Chondrocyte (in vitro differentiated cells): Measurements from ENCODE around the gene HS6ST3. TPM values are rescaled to one million over a fixed set of nuclear protein-coding genes. Genes with fewer than 3 reads are reported as not detected.

Source experiments
- DNase-seq: peaks from one replicate; pipeline ENCODE4 v3.0.0; 2021; ENCODE audit warnings: mixed read lengths, low spot score
- H3K27ac Mint-ChIP-seq: one replicate; pipeline ENCODE4 v1.8.0; 2021; ENCODE audit warnings: mild to moderate bottlenecking, moderate library complexity, mixed read lengths; ENCODE audit not compliant: unreplicated experiment
- H3K27me3 Mint-ChIP-seq: 2 replicates; pipeline ENCODE4 v1.8.0; 2021; ENCODE audit warnings: low read depth, mixed read lengths
- H3K36me3 Mint-ChIP-seq: 2 replicates; pipeline ENCODE4 v1.8.0; 2021; ENCODE audit warnings: low read depth, mixed read lengths
- H3K4me1 Mint-ChIP-seq: 2 replicates; pipeline ENCODE4 v1.8.0; 2021; ENCODE audit warnings: low read depth, mild to moderate bottlenecking, mixed read lengths
- H3K4me3 Mint-ChIP-seq: one replicate; pipeline ENCODE4 v1.8.0; 2021; ENCODE audit warnings: mild to moderate bottlenecking, moderate library complexity, mixed read lengths; ENCODE audit not compliant: unreplicated experiment
- H3K9me3 Mint-ChIP-seq: 2 replicates; pipeline ENCODE4 v1.8.0; 2021; ENCODE audit warnings: low read depth, mixed read lengths
- total RNA-seq: library from RNA; stranded (reverse); gene quantifications from 3 replicates; pipeline ENCODE4 v1.2.1, GENCODE V29; 2021
- TF ChIP-seq, protein P1 (sequence below): fragments of 200-600 bp; sonication (generic); IDR thresholded peaks from 2 replicates; pipeline ENCODE4 v1.5.0; 2021; ENCODE audit warnings: antibody characterized with exemption, mild to moderate bottlenecking, moderate library complexity

HS6ST3 gene
- total RNA-seq, 1 donor from 2014 or later: not detected

DNA sequence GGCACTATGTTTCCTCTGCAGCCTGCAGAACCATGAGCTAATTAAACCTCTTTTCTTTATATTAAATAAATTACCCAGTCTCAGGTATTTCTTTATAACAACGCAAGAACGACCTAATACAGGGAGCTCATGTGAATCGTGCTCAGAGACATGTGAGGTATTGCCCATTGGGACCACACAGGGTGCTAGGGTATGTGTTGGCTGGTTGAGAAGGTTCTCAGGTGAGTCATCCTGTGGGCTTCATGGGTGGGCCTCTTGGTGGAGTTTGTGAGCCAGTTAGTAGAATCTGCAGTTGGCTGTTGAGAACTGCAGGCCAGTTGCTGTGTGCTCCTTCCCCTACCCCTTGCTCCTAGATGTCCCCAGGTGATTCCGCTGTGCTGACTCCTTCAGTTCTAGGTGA, 163.0 kb downstream of the HS6ST3 start:
- no peak for DNase-seq
- Mint-ChIP-seq H3K36me3 (no peaks in the 10 kb centered on the region), H3K27ac (no peak overlapping the region), H3K4me3 (no peak overlapping the region), H3K9me3 (peaks cover 17% of the 10 kb centered on the region), H3K27me3 (no peaks in the 10 kb centered on the region), H3K4me1 (no peaks in the 10 kb centered on the region)
- TF ChIP-seq, protein P1, sequence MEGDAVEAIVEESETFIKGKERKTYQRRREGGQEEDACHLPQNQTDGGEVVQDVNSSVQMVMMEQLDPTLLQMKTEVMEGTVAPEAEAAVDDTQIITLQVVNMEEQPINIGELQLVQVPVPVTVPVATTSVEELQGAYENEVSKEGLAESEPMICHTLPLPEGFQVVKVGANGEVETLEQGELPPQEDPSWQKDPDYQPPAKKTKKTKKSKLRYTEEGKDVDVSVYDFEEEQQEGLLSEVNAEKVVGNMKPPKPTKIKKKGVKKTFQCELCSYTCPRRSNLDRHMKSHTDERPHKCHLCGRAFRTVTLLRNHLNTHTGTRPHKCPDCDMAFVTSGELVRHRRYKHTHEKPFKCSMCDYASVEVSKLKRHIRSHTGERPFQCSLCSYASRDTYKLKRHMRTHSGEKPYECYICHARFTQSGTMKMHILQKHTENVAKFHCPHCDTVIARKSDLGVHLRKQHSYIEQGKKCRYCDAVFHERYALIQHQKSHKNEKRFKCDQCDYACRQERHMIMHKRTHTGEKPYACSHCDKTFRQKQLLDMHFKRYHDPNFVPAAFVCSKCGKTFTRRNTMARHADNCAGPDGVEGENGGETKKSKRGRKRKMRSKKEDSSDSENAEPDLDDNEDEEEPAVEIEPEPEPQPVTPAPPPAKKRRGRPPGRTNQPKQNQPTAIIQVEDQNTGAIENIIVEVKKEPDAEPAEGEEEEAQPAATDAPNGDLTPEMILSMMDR: no peak

DNA sequence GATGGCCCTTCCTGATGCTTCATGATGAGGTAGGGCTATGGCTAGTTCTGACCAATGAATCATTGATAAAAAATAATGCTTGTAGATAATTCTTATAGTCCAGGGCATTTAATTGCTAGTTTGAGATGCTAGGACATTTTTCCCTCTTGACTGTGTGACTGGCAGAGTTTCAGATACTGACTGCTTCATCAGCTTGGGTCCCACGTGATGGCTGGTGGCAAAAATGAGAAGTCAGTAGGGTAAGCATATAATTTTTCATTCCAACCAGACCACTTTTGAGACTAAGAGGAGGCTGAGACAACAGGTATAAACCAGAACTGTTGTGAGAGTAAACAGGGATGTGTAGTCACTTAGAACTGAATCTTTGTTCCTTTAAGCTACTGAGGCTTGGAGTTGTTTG, 183.3 kb downstream of the HS6ST3 start:
- Mint-ChIP-seq H3K4me1 (no peaks in the 10 kb centered on the region), H3K36me3 (no peaks in the 10 kb centered on the region), H3K27me3 (no peaks in the 10 kb centered on the region), H3K9me3 (no peaks in the 10 kb centered on the region), H3K27ac (no peak overlapping the region), H3K4me3 (no peak overlapping the region)
- TF ChIP-seq, protein P1: no peak
- no peak for DNase-seq

DNA sequence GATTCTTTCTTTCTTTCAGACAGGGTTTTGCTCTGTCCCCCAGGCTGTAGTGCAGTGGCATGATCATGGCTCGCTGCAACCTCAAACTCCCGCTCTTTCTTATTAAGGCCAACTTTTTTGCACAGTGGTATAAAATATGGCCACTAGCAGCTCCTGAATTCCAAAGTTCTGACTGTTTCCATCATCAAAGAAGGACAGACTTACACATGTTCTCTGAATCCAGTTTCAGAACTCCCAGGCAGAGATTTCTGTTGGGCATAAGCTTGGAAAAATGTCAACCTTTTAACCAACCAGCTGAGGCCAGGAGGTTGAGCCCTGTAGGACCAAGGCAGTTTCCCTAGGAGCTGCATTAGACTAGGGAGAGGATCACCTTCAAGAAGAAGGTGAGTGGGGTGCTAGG, 184.1 kb downstream of the HS6ST3 start:
- H3K36me3 Mint-ChIP-seq: no peaks in the 10 kb centered on the region

DNA sequence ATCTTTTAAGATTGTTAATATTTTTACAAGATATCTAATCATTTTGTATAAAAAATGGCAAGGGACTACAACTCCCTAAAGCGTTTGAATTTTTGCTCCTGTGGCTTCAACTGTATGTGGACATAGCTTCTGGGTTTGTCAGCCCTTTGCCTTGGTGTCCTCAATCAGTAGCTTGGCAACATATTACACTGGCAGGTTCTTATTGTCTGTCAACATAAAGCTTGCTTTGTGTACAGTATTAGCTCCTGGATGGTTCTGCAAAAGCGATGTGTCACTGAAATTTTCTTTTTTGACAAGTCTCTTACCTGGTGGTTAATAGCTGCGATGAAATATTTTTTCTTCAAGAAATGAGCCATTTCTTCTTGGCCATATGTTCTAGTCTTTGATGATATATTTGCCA, 190.0 kb downstream of the HS6ST3 start:
- Mint-ChIP-seq H3K9me3 (no peaks in the 10 kb centered on the region), H3K4me3 (no peak overlapping the region), H3K4me1 (no peaks in the 10 kb centered on the region), H3K27me3 (peaks cover 7% of the 10 kb centered on the region), H3K27ac (no peak overlapping the region), H3K36me3 (no peaks in the 10 kb centered on the region)
- TF ChIP-seq, protein P1: no peak
- DNase-seq: no peak

More for the DNA sequence above, 184.1 kb downstream of the HS6ST3 start:
- no peak for DNase-seq
- Mint-ChIP-seq H3K9me3 (no peaks in the 10 kb centered on the region), H3K4me3 (no peak overlapping the region), H3K27me3 (no peaks in the 10 kb centered on the region), H3K4me1 (no peaks in the 10 kb centered on the region), H3K27ac (no peak overlapping the region)
- TF ChIP-seq, protein P1: no peak

DNA sequence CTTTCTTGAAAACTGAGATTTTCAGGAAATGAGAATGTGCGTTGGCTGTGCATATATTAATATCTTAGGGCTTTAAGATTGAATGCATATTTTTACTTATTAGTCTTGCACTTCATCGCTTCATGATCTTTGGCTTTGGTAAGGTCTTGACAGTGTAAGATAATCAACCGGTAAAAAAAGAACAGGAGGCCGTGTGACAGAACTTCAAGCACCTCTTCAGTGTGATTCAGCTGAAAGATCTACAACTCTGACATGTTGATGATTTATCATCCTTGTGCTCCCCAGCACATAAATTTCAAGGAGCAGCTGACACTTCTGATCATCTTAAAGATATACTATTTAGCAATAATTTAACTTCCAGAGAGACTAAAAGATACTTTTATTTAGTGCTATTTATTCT, 195.1 kb downstream of the HS6ST3 start:
- no peaks in the 10 kb centered on the region for H3K4me1 Mint-ChIP-seq
- no peak overlapping the region for H3K27ac Mint-ChIP-seq
- peaks cover 13% of the 10 kb centered on the region for H3K27me3 Mint-ChIP-seq
- no peaks in the 10 kb centered on the region for H3K9me3 Mint-ChIP-seq
- TF ChIP-seq, protein P1: no peak
- DNase-seq: no peak
- H3K36me3 Mint-ChIP-seq: no peaks in the 10 kb centered on the region
- no peak overlapping the region for H3K4me3 Mint-ChIP-seq
